K562 (cell line): ENCODE measurements around the gene LBR. TPM values are rescaled to one million over a fixed set of nuclear protein-coding genes. Genes with fewer than 3 reads are reported as not detected.
A peak's percentile ranks its signal among the peaks of the same experiment; 100 is the strongest.

Experiments used
- ARNT ChIP-seq, 2 experiments: fragments of 450-650 bp; IDR thresholded peaks; 2 replicates each; pipeline ENCODE4 v1.6.1; 2016; ENCODE audit warnings: mild to moderate bottlenecking in 1 of 2
- CREBBP ChIP-seq: IDR thresholded peaks from one replicate; pipeline ENCODE4 v1.6.1; 2012; ENCODE audit warnings: low read depth, mild to moderate bottlenecking, control low read depth, inconsistent platforms, low read length
- GTF2E2 ChIP-seq: fragments of 200-800 bp; sonication (Bioruptor generic); IDR thresholded peaks from 2 replicates; pipeline ENCODE4 v1.6.1; 2016; ENCODE audit warnings: missing genetic modification characterization, missing compliant biosample characterization
- NELFE ChIP-seq: IDR thresholded peaks from 2 replicates; pipeline ENCODE4 v1.6.1; 2011; ENCODE audit warnings: mild to moderate bottlenecking; ENCODE audit not compliant: insufficient read depth, insufficient read length
- PTRF ChIP-seq: fragments of 450-650 bp; IDR thresholded peaks from 2 replicates; pipeline ENCODE4 v1.6.1; 2016; ENCODE audit warnings: mild to moderate bottlenecking, missing genetic modification characterization, missing compliant biosample characterization
- PYGO2 ChIP-seq: fragments of 450-650 bp; IDR thresholded peaks from 2 replicates; pipeline ENCODE4 v1.6.1; 2016; ENCODE audit warnings: mild to moderate bottlenecking, missing genetic modification characterization, moderate library complexity, missing compliant biosample characterization
- RBM15 ChIP-seq: fragments of 200-400 bp; formaldehyde crosslinking; IDR thresholded peaks from 2 replicates; pipeline ENCODE4 v1.6.1; 2018; ENCODE audit warnings: mild to moderate bottlenecking, low read length, moderate library complexity; ENCODE audit not compliant: insufficient read depth
- SAFB ChIP-seq: fragments of 200-400 bp; formaldehyde crosslinking; IDR thresholded peaks from 2 replicates; pipeline ENCODE4 v1.6.1; 2017; ENCODE audit warnings: low read depth, low read length, borderline replicate concordance
- TCF3 ChIP-seq: sonication (generic); formaldehyde crosslinking; IDR thresholded peaks from 2 replicates; pipeline ENCODE4 v1.4.0; 2020; ENCODE audit warnings: mild to moderate bottlenecking, missing genetic modification reagents
- ZFP1 ChIP-seq: fragments of 450-650 bp; formaldehyde crosslinking; IDR thresholded peaks from 2 replicates; pipeline ENCODE4 v1.4.0; 2020; ENCODE audit warnings: mild to moderate bottlenecking, mixed read lengths
- ZNF134 ChIP-seq: fragments of 250-450 bp; sonication (Bioruptor Pico); conservative IDR thresholded peaks from 2 replicates; pipeline ENCODE4 v1.4.0; 2020
- ZNF3 ChIP-seq: fragments of 250-450 bp; sonication (Bioruptor Pico); IDR thresholded peaks from 2 replicates; pipeline ENCODE4 v1.5.0; 2021; ENCODE audit warnings: mild to moderate bottlenecking, moderate library complexity
- ZNF316 ChIP-seq: fragments of 450-650 bp; IDR thresholded peaks from 2 replicates; pipeline ENCODE4 v1.6.1; 2016
- ZNF75A ChIP-seq: fragments of 450-650 bp; formaldehyde crosslinking; IDR thresholded peaks from 2 replicates; pipeline ENCODE4 v1.4.0; 2020; ENCODE audit warnings: mild to moderate bottlenecking
- polyA plus RNA-seq, 8 experiments: library from polyadenylated mRNA; depleted of rRNA in 4 of 8; stranded (reverse) in 5 of 8; unstranded in 3 of 8; fragments of >200 nt; fragmentation: Nextera tagmentation in 2 of 8; fragmentation: Illumina TruSeq in 1 of 8; extraction: Ambion mirVana in 2 of 8; extraction: Trizol in 1 of 8; gene quantifications; 2 replicates each; pipeline versions ENCODE4 v1.2.1 to v1.2.3, GENCODE V29; 2011 to 2014; ENCODE audit warnings: inconsistent platforms in 1 of 8, missing spikeins in 1 of 8
- total RNA-seq, 7 experiments: library from RNA; depleted of rRNA in 6 of 7; stranded (reverse); fragments of >200 nt in 6 of 7; fragmentation: Illumina TruSeq in 2 of 7; extraction: Trizol in 2 of 7; gene quantifications; 2 replicates each; pipeline versions ENCODE4 v1.2.1 to v1.2.3, GENCODE V29; 2011 to 2021; ENCODE audit warnings: low replicate concordance in 1 of 7
- TF ChIP-seq, protein P1 (sequence below): sonication (generic); formaldehyde crosslinking; IDR thresholded peaks from 2 replicates; pipeline ENCODE4 v1.8.0; 2023; ENCODE audit warnings: mild to moderate bottlenecking, missing genetic modification reagents
- TF ChIP-seq, protein P2 (sequence below), 2 experiments: fragments of 450-650 bp in 1 of 2; sonication (generic) in 1 of 2; formaldehyde crosslinking; conservative IDR thresholded peaks; 2 replicates each; pipeline versions ENCODE4 v1.4.0 to v1.8.1; 2020 to 2022; ENCODE audit warnings: mild to moderate bottlenecking in 1 of 2, missing genetic modification reagents in 1 of 2
- TF ChIP-seq, protein P3 (sequence below): fragments of 450-650 bp; conservative IDR thresholded peaks from 2 replicates; pipeline ENCODE4 v1.6.1; 2016; ENCODE audit warnings: missing genetic modification characterization, low read depth, mild to moderate bottlenecking, control low read depth, missing compliant biosample characterization
- TF ChIP-seq, protein P4 (sequence below): fragments of 250-450 bp; sonication (Bioruptor Pico); IDR thresholded peaks from 2 replicates; pipeline ENCODE4 v1.5.0; 2021
- TF ChIP-seq, protein P5 (sequence below): fragments of 250-450 bp; sonication (Bioruptor Pico); IDR thresholded peaks from 2 replicates; pipeline ENCODE4 v1.4.0; 2020; ENCODE audit warnings: mild to moderate bottlenecking
- TF ChIP-seq, protein P6 (sequence below): sonication (generic); formaldehyde crosslinking; IDR thresholded peaks from 2 replicates; pipeline ENCODE4 v1.8.0; 2022; ENCODE audit warnings: mild to moderate bottlenecking, missing genetic modification reagents

The LBR gene
- total and polyA plus RNA-seq, 9 of the 15 experiments (the other 6 are each of a cell fraction or from before 2014, with no cell fraction given), result 102 to 229 (median 197) TPM

DNA sequence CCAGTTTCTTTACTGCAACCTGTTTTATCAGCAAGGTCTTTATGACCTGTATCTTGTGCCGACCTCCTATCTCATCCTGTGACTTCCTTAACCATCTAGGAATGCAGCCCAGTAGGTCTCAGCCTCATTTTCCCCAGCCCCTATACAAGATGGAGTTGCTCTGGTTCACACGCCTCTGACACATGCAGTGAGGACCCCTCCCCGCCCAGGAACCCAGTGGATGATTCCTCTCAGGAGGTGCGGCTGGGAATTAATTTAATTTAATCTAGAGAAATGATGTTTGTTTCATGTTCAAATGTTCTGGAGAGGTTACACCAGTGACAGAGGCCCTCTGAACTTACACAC lies 39.0 kb upstream of the LBR start (continued):
- TF ChIP-seq ZNF134 (peak; percentile 81), GTF2E2 (tag) (no peak), TCF3 (CRISPR knock-in tag) (no peak), SAFB (no peak), PYGO2 (tag) (peak; percentile 86), ZNF3 (CRISPR knock-in tag) (no peak), NELFE (no peak), RBM15 (no peak), CREBBP (no peak), ARNT (IDR thresholded peaks at IDR 0.05) (no peak), ZNF316 (no peak), ZFP1 (CRISPR knock-in tag) (peak; percentile 43; the same call in 1 of the 2 replicates), PTRF (tag) (peak; percentile 90), ZNF75A (CRISPR knock-in tag) (0 out of 2 replicates have a peak, but pooled peaks have one; percentile 25)
- TF ChIP-seq, protein P1, sequence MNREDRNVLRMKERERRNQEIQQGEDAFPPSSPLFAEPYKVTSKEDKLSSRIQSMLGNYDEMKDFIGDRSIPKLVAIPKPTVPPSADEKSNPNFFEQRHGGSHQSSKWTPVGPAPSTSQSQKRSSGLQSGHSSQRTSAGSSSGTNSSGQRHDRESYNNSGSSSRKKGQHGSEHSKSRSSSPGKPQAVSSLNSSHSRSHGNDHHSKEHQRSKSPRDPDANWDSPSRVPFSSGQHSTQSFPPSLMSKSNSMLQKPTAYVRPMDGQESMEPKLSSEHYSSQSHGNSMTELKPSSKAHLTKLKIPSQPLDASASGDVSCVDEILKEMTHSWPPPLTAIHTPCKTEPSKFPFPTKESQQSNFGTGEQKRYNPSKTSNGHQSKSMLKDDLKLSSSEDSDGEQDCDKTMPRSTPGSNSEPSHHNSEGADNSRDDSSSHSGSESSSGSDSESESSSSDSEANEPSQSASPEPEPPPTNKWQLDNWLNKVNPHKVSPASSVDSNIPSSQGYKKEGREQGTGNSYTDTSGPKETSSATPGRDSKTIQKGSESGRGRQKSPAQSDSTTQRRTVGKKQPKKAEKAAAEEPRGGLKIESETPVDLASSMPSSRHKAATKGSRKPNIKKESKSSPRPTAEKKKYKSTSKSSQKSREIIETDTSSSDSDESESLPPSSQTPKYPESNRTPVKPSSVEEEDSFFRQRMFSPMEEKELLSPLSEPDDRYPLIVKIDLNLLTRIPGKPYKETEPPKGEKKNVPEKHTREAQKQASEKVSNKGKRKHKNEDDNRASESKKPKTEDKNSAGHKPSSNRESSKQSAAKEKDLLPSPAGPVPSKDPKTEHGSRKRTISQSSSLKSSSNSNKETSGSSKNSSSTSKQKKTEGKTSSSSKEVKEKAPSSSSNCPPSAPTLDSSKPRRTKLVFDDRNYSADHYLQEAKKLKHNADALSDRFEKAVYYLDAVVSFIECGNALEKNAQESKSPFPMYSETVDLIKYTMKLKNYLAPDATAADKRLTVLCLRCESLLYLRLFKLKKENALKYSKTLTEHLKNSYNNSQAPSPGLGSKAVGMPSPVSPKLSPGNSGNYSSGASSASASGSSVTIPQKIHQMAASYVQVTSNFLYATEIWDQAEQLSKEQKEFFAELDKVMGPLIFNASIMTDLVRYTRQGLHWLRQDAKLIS (CRISPR knock-in tag), result no peak
- TF ChIP-seq, protein P2, sequence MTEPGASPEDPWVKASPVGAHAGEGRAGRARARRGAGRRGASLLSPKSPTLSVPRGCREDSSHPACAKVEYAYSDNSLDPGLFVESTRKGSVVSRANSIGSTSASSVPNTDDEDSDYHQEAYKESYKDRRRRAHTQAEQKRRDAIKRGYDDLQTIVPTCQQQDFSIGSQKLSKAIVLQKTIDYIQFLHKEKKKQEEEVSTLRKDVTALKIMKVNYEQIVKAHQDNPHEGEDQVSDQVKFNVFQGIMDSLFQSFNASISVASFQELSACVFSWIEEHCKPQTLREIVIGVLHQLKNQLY (CRISPR knock-in tag; conservative IDR thresholded peaks at IDR 0.05), result no peak
- TF ChIP-seq, protein P3, sequence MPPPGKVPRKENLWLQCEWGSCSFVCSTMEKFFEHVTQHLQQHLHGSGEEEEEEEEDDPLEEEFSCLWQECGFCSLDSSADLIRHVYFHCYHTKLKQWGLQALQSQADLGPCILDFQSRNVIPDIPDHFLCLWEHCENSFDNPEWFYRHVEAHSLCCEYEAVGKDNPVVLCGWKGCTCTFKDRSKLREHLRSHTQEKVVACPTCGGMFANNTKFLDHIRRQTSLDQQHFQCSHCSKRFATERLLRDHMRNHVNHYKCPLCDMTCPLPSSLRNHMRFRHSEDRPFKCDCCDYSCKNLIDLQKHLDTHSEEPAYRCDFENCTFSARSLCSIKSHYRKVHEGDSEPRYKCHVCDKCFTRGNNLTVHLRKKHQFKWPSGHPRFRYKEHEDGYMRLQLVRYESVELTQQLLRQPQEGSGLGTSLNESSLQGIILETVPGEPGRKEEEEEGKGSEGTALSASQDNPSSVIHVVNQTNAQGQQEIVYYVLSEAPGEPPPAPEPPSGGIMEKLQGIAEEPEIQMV (tag), result peak; percentile 84
- TF ChIP-seq, protein P4, sequence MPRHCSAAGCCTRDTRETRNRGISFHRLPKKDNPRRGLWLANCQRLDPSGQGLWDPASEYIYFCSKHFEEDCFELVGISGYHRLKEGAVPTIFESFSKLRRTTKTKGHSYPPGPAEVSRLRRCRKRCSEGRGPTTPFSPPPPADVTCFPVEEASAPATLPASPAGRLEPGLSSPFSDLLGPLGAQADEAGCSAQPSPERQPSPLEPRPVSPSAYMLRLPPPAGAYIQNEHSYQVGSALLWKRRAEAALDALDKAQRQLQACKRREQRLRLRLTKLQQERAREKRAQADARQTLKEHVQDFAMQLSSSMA (CRISPR knock-in tag), result no peak
- TF ChIP-seq, protein P5, sequence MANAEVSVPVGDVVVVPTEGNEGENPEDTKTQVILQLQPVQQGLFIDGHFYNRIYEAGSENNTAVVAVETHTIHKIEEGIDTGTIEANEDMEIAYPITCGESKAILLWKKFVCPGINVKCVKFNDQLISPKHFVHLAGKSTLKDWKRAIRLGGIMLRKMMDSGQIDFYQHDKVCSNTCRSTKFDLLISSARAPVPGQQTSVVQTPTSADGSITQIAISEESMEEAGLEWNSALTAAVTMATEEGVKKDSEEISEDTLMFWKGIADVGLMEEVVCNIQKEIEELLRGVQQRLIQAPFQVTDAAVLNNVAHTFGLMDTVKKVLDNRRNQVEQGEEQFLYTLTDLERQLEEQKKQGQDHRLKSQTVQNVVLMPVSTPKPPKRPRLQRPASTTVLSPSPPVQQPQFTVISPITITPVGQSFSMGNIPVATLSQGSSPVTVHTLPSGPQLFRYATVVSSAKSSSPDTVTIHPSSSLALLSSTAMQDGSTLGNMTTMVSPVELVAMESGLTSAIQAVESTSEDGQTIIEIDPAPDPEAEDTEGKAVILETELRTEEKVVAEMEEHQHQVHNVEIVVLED (CRISPR knock-in tag), result peak; percentile 43; the same call in 1 of the 2 replicates
- TF ChIP-seq, protein P6, sequence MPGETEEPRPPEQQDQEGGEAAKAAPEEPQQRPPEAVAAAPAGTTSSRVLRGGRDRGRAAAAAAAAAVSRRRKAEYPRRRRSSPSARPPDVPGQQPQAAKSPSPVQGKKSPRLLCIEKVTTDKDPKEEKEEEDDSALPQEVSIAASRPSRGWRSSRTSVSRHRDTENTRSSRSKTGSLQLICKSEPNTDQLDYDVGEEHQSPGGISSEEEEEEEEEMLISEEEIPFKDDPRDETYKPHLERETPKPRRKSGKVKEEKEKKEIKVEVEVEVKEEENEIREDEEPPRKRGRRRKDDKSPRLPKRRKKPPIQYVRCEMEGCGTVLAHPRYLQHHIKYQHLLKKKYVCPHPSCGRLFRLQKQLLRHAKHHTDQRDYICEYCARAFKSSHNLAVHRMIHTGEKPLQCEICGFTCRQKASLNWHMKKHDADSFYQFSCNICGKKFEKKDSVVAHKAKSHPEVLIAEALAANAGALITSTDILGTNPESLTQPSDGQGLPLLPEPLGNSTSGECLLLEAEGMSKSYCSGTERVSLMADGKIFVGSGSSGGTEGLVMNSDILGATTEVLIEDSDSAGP, result no peak
